Activated gamma-delta T cell treated with Interleukin-2 at 50 U/mL for 16 hours (primary cell): ENCODE data around the gene PMM2.
A peak's percentile ranks its signal among the peaks of the same experiment; 100 is the strongest.

Experiments used
- DNase-seq: peaks from one replicate; pipeline ENCODE4 v3.0.0-alpha.2; 2020

Gene PMM2

DNA sequence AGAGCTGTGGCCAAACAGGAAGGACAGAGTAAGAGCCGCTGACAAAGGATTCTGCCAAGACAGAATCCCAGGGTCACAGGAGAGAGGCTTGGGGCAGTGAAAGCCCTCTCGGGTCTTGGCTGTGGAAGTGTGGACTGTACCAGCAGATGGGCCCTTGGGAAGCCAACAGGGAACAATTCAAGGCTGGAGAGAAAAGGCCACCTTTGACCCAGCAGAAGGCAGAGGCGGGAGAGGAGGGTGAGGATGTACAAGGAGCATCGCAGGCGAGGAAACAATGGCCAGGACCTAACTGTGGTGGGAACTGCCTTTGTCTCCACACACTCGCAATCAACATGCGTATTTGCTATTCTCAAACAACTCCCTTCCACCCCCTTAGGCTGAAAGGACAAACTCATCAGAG lies 55.5 kb downstream of the PMM2 start:
- DNase-seq = no peak

GRCh38 chr16:8853611-8854010 lies 56.0 kb downstream of the PMM2 start:
- DNase-seq = no peak

- DNase-seq = no peak
Measured at GRCh38 chr16:8854298-8854948, 56.8 kb downstream of the PMM2 start.

DNA sequence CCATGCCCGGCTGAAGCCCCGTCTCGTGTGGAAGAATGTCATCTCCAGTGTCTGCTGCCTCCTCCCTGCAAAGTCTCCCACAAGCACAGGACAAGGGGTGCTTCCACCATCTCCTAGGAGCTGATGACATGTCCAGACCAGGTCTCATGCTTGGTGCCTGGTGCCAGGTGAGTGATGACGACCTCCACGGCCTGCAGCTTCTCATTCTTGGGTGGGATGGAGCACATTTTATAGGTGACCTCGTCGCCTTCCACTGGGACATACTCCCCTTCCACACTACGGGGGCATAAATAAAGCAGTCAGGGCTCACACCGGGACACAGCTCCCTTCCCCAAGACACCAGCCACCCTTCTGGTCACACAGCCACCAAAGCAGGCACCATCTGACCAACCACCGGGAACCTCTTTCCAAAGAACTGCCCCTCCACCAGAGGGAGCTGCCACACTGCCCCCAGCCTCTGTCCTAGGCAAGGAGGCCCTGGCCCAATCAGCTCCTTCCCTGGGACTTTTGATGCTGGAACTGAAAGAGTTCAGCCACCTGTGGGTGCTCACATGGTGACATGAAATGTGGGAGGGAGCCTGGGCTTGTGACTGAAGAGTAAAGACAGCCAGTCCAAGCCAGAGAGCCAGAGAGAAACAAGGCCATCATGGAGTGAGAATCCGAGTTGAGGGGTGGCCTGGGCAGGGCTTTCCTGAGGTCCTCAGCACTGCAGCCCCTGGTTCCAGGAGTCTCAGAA lies 57.6 kb downstream of the PMM2 start:
- DNase-seq = no peak

- no peak for DNase-seq
Measured at GRCh38 chr16:8855972-8856371, 58.3 kb downstream of the PMM2 start.

DNA sequence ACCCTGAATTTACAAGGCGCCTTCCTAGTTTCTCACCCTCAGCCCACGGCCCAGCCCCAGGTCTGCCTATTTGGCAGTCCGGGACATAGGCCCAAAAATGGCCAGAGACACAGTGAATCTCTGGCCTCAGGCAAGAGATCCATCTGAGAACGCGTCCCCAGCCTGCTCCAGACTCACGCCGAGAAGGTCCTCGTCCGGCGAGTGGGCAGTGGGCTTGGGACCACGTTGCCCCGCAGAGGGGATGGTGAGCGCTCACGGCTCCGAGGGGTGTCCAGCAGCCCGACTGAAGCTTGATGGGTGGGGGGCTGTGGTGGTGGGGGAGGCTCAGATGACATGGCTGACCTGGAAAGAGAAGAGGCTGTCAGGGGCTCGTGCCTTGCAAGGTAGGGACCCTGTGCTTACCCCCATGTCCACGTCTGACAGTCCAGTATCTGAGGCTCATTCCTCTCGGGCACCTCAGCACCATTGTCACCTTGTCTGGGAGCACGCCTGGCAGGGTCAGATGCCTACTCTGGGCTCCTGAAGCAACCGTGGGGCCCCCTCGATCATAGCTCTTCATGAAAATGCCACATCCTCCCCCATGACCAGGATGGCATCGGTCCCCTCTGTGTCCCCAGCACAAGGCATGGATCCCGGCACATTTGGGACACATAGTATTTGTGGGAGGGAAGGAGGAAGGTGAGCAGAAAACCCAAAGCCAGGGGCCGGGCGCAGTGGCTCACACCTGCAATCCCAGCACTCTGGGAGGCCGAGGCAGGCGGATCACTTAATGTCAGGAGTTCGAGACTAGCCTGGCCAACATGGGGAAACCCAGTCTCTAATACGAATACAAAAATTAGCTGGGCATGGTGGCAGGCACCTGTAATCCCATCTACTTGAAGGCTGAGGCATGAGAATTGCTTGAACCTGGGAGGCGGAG lies 61.6 kb downstream of the PMM2 start:
- no peak for DNase-seq

DNA sequence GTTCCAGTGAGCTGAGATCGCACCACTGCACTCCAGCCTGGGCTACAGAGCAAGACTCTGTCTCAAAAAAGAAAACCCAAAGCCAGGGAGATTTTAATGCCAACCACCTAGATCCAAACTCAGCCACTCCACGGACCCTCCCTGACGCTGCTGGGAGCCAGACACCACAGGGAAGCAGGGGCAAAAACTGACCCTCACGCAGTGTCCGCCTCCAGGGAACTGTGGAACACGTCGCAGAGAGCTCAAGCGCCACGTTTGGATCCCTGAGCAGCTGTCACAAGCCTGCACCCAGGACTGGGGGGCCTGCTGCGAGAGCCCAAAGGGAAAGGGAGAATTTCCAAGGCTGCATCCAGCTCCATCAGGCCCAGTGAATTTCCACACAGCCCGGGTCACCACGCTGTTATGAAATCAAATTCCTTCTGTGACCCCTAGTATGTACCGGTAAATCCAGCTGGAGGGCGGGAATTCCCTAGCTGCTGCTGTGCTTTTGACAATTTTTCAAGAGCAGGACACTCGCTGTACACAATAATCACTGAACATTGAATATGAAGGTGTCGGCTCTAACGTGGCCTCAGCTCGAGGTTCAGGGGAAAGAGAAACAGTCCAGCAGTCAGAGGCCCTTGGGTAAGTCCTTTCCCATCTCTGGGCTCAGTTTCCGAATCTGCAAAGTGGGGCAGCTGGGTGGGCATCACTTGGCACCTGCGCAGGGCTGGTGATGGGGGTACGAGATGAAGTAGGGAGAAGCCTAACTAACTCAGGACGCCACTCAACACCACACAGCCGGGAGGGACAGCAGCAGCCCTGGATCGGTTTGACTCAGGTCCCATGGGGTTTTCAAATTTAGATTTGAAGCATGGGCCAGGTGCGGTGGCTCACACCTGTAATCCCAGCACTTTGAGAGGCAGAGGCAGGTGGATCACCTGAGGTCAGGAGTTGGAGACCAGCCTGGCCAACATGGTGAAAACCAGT lies 62.6 kb downstream of the PMM2 start:
- DNase-seq = no peak

GRCh38 chr16:8861563-8862308 lies 64.1 kb downstream of the PMM2 start:
- no peak for DNase-seq

DNA sequence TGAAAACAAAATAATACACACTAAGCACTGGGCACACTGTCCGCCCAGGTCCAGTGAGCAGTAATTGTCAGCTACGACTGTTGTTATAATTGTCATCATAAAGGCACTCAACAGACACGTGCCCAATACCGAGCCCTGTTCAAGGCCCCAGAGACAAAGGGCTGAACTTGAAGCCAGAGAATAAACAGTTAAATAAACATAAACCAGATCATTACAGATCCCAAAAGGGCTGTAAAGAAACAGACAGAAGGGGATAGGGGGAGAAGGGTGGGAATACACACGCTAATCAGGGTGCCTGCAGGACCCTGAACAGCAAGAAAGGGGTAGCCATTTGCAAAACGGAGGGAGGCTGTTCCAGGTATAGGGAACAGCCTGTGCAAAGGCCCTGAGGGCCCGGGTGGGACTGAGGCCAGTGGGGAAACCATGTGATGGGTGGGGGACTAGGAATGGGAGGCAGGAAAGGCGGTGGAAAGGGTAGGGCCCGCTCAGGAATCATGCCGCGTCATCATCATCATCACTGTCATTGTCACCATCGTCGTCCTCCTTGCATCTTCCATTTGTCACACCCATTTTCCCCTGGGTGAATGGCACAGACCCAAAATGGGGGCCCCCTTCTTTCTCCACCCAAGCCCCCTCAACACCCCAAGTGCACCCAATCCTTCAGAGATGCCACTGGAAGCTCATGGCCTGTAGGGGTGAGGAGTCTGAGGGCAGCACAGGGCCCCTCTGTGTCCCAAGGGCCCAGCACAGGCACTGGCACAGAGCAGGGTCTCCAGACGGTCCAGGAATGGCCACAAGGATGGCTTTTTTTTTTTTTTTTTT lies 64.9 kb downstream of the PMM2 start:
- DNase-seq = no peak

GRCh38 chr16:8863594-8864424 lies 66.2 kb downstream of the PMM2 start:
- DNase-seq = no peak

GRCh38 chr16:8864480-8865110 lies 67.0 kb downstream of the PMM2 start:
- no peak for DNase-seq

GRCh38 chr16:8865145-8865882 lies 67.7 kb downstream of the PMM2 start:
- no peak for DNase-seq

DNA sequence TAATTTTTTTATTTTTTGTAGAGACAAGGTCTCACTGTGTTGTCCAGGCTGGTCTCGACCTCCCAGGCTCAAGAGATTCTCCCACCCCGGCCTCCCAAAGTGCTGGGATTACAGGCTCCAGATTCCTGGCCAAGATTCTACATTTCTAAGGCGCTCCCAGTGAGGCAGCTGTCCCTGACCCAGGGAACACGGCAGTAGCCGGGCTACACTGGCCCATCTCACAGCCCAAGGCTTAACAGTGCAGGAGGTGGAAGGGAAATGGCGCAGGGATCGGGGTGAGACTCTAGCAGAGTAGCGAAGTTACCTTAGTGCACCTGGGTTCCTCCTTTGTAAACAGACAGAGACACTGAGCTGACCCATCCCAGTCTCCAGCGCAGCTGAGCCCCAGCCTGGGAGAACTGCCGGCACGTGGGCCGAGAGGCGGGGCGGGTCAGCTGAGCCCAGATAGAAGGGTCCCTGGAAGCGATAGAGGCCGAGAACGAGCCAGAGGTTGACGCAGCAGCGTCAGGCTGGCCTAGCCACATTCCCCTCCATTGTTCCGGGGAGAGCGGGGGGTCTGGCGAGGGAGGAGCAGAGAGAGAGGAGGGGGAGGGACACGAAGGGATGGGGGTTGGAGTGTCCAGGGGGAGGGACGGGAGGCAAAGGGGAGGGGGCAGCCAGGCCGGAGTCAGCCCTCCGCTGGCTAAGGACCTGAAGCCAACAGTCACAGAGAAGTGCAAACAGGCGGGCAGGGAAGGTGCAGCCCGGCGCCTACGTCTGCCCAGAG lies 68.7 kb downstream of the PMM2 start:
- DNase-seq = no peak

DNA sequence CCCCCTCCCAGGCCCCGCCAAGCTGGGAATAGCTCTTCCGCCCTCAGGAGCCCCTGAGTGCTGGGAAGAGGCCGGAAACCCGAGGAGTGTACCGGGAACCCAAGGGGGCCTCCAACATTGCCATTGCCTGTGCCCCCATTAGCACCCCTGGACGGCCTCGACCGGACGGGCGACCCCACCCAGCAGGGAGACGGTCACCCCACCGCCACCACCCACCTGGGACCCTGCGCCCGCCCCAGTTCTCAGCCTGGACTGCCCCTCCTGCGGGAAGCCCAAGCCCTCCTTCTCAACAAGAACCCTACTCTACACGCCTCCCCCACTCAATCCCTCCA lies 69.2 kb downstream of the PMM2 start:
- DNase-seq = no peak

DNA sequence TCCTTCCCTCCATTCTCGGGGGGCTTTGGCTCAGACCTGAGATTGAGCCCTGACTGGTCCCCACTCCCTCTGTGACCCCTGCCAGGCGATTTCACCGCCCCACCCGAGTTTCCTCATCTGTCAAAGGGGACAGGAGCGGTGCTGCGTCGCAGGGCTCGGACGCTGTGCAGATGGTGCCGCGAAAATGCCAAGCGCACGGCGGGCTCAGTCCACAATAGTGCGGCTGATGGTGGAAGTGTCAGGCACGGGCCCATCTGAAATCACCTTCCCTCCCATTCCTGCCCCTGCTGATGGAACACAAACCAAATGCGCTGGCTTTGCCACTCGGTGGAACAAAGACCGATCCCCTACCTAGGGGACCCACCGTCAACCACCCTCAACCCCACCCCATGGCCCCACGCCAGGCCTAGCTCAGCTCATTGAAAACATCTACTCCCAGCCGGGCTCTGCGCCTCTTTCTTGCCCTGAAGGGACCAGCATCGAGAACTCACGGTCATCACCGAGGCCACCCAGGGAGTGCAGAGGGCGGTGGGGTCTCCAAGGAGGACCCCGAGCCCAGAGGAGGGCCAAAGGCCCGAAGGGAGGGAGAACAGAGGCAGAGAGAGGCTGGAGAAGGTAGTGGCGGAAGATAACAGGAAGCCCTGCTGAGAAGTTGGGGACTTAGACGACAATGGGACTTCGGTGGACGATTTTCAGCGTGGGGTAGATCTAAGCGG lies 69.7 kb downstream of the PMM2 start:
- peak; percentile 16 for DNase-seq

GRCh38 chr16:8867932-8868415 lies 70.3 kb downstream of the PMM2 start:
- peak; percentile 71 for DNase-seq
